Central memory CD4-positive, alpha-beta T cell (primary cell): Measurements from ENCODE around the gene R3HDM4.
"Not testable (repeated sequence)": the region's sequence is repeated elsewhere in the genome, so short reads cannot be mapped to it uniquely, and the experiment has no call there.

ENCODE experiments used
- DNase-seq: peaks from one replicate; pipeline ENCODE4 v3.0.0; 2022

Gene R3HDM4

DNA sequence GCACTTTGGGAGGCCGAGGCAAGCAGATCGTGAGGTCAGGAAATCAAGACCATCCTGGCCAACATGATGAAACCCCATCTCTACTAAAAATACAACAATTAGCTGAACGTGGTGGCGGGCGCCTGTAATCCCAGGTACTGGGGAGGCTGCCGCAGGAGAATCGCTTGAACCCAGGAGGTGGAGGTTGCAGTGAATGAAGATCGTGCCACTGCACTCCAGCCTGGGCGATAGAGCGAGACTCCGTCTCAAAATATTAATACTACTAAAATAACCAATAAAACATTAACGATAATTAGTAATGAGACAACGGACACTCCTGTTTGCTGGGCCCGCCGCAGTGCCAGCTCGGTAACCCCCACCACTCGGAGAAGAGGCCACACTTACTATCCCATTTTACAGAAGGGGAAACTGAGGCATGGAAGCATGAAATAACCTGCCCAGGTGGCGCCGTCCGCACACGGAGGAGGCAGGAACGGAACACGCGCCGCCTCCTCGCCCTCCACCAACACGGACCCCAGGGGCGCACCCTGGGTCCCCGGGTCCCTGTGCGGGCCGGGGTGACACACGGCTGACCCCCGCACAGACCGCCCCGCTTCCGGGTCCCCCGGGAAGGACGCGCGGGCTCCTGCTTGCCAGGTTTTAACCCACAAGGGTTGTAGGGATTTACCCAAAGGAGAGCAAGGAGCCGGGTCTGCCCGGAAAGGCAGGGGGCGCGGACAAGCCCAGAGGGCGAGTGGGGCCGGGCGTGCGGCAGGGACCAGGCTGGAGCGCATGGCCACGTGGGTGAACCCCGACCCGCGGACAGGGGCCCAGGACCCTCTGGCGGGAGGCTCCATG is 1.6 kb downstream of the R3HDM4 start:
- DNase-seq = no peak

DNA sequence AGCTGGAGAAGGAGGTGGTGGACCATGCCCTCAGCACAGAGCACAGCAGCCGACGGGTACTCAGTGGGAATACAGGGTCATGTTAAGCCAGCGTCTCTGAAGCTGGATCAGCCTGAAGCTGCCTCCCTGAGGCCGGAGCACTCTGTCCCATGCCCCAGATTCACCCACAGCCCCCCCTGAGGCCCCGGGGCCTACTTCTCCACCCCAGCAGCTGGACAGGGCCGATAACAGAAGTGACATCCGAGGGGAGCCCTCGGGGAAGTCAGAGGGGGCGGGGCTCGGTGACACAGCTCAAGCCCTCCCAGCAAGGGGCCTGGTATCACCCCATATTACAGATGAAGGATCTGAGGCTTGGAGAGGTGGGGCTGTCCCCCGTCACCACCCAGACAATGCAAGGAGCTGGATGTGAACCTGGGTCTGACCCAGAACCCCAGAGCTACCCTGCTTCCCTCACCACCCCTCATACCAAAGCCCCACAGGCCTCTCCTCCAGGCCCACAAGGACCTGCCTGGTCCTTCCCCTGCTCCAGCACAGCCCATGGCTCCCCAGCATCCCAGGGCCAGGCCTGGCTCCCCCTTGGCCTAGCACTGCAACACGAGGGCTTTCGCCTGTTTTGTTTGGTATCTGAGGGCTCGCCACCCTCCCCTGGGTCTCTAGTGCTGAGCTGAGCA is 5.7 kb downstream of the R3HDM4 start:
- no peak for DNase-seq

DNA sequence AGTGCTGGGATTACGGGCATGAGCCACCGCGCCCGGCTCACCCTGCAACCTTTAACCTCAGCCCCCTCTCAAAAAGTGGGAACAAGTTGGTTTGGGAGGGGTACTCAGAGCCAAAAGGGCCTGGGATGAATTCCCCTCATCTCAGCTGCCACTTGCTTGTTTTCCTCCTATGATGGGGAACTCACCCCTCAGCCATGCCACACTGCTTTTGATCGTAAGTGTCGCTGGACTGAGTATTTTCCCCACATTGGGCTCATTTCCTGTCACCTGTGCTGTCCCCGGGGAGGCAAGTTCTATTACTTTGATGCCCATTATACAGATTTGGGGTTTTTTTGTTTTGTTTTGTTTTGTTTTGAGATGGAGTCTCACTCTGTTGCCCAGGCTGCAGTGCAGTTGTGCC is 6.5 kb downstream of the R3HDM4 start:
- peak; percentile 42 for DNase-seq

DNA sequence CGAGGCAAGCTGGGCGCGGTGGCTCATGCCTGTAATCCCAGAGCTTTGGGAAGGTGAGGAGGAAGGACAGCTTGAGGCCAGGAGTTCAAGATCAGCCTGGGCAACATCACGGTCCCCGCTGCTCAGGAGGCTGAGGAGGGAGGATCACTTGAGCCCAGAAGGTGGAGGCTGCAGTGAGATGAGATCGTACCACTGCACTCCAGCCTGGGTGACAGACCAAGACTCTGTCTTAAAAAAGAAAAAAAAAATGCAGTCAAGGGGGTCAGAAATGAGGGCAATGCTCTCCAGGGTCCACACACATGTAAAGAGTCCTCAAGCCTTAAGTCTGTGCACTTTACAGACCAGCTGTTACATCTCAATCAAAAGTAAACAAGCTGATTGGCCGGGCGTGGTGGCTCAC is 8.5 kb downstream of the R3HDM4 start:
- no peak for DNase-seq

DNA sequence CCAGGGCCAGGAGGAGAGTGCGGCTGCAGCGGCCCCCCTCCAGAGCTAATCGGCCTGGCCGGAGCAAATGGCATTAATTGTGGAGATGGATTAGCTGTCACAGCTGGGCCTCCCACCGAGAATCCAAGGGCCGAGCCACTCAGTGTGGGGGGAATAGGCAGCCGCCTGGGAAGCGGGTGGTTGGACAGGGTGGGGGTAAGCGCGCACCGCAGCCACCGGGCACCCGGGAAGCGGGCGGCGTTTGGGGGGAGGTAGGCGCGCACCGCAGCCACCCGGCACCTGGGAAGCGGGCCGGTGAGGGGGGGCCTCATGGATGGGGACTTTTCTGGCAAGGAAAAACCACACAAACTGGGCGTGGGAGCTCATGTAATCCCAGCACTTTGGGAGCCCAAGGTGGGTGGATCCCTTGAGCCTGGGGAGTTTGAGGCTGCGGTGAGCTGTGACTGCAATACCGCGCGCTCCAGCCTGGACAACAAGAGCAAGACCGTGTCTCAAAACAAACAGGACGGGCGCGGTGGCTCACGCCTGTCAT is 9.7 kb downstream of the R3HDM4 start:
- no peak for DNase-seq

DNA sequence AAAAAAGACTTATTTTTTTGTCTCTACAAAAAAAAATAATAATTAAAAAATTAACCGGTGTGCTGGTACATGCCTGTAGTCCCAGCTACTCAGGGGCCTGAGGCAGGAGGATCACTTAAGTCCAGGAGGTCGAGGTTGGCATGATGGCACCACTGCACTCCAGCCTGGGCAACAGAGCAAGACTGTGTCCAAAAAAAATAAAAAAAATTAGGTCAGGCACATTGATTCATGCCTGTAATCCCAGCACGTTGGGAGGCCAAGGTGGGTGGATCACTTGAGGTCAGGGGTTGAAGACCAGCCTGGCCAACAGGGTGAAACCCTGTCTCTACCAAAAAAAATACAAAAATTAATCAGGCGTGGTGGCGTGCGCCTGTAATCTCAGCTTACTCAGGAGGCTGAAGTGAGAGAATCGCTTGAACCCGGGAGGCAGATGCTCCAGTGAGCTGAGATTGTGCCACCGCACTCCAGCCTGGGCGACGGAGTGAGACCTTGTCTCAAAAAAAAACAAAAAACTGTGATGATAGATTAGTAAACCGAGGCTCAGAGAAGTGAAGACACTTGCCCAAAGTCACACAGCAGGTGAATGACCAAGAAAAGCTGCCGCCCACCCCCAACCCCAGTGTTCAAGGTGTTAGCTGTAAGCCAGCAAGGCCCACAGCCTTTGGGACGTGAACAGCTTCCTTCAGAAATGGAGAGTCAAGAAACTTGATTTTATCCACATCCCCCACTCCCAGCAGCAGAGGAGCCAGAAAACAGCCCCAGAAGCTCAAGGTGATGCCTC is 10.4 kb downstream of the R3HDM4 start:
- DNase-seq = no peak

DNA sequence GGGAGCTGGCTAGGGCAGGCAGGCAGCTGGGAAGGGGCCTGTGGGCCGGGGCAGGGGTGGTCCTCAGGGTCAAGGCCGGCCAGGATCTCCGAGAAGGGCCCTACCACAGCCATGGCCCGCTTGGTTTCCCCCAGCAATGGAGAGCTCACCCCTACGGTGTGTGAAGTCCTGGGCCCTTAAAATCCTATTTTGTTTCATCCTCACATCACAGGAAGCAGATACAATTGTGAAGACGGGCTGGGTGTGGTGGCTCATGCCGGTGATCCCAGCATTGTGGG is 11.0 kb downstream of the R3HDM4 start:
- no peak for DNase-seq

DNA sequence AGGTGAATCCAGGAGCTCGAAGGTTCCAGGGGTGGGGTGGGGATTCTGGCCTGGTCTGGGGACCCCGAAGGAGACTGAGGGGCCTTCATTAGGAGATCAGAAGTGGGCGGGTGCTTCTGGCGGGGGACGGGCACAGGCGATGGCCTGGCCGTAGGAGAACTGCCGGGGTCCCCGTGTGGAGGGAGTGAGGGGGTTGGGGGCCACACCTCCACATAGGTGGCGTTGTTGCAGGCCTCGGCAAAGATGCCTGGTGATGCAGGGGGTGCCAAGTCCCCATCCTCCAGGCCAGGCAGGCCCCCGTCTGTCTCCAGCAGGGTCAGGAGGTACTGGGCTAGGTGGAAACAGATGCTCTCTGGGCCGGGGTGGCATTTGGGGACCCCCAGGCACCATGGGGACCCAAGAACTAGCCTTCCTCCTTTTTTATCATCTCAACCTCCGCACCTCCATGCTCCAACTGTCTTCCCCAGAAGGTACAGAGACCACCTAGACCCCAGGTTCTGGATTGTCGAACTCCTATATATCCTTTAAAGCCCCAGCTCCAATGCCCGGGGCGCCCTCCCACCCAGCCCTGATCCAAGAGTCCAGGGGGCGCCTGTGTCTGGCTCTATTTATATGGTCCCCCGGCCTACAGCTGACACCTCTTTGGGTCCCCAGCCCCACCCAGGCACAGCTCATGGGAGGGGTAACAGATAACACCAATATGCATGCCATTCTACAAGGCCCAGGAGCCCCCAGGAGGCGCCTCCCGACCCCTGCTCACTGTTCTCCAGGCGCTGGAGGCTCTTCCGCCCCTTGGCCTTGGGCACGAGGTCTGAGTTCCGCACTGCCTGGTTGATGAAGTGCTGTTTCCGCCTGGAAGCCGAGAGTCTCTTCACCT is 11.6 kb downstream of the R3HDM4 start:
- no peak for DNase-seq

DNA sequence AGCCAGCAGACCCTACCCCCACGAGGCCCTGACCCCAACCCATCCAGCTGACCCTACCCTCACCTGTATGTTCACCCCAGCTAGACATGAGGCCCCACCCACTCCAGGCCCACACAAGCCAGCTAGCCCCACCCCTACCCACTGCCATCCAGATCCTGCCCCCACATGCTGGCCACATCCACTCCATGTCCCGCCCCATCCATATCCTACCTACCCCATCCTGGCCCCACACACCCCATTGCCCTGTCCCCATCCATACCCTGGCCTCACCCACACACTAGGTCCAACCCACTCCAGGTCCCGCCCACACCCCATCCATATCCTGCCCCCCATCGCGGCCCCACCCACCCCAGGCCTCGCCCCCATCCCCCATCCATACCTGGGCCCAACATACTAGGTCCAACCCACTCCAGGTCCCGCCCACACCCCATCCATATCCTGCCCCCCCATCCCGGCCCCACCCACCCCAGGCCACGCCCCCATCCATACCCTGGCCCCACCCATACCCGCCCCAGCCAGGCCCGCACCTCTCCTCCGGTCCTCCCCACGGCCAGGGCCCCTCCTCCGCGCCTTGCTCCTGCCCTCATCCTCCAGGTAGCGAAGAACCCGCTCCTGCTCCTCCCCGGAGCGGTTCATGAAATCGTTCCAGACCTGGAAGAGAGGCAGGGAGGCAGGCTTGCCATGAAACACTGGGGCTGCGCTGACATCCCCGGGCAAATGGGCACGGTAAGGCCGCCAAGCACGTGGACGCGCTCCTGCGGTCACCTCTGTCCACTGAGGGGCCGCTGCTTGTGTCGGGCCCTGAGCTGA is 12.5 kb downstream of the R3HDM4 start:
- DNase-seq = no peak

DNA sequence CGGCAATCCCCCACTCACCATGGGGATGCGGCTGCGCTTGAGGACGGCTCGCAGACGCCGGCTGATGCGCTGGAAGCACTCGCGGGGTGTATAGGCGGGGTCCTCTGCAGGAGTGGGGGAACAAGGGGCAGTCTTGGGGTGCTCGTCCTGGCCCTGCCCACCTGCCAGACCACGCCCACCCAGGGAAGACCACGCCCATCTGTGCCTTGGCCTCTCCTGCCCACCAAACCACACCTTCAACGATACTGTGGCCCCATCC is 13.0 kb downstream of the R3HDM4 start:
- DNase-seq = no peak

DNA sequence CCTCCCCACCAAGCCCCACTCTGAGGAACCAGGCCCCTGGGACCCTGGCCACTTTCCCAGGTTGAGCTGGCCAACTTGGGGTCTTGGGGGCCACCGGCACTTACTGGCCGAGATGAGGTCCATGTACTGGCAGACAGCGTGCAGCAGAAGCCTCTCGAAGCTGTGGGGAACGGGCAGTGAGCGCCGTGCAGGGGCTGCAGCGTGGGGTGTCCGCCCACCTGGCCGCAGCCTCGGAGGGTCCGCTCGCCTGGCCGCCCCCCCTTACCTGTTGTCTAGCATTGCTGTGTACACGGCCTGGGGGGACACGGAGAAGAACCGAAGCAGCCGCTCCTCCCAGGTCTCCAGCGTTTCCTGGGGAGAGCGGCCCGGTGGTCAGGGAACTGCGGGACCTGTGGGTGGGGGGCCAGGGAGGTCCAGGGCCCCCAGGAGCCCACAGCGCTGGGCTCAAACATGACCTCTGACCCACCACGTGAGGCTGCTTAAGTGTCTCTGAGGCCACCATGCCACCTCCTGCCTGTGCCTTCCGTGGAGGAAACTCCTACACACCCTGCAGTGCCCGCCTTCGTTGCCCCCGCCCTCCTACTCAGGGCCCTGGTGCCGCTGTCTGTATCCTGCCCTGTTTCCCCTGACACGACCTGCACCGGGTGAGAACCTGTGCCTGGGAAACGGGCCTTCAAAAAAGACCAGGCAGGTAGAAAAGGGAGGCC is 13.5 kb downstream of the R3HDM4 start:
- DNase-seq = no peak

DNA sequence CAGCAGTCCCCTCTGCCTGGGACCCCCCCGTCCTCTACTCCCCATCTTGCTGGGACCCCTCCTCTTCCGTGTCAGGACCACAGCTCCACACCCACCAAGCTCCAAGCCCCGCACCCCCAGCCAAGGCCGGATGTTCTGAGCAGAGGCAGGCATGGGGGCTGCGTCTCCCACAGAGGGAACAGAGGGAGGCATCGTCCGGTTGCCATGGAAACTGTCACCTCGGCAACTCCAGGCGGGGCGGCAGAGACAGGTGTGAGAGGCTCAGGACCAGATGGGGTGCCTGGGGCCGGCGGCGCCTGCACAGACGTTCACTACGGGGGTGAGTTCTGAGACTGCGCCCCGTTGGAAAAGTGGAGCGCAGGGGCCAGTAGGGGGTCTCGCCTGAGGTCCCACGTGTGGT is 14.4 kb downstream of the R3HDM4 start:
- DNase-seq = no peak

DNA sequence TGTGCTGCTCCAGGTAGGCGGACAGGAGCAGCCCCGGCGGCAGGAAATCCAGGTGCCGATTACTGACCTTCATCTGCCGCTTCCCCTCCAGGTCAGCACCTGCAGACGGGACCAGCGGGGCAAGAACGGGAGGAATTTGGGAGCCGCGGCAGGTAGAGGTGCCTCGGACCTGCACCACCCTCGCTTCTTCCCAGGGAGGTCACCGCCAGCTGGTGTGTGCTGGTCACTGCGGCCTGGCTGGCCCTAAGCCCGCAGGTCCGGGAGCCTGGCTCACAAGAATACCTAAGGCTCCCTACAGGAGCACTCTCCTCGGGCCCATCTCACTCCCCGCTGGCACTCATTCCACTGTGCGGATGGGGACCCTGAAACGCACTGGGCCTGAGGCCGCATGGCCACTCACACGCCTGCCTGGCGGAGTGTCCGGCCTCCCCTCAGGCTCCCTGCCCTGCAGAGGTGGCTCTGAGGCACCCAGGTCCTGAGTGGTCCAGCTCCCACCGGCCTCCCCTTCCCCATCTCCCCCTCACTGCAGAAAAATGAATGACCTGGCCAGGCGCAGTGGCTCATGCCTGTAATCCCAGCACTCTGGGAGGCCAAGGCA is 15.5 kb downstream of the R3HDM4 start:
- DNase-seq = no peak

DNA sequence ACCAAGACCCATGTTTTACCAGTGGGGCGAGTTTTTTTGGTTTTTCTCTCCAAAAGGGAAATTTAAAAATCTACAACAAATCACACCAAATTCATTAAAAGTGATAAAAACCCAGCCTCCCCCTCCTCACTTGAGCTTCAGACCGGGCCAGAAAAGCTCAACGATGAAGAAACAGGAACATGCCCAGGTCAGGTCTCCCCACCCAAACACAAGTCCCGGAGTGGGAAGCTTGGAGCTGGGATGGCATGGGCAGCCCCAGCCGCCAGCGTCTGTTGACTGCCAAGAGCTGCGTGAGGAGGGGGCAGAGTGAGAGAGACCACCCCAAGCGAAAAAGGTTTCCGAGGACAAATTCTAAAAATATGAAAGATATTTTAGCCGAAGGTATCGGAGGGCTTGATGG is 16.0 kb downstream of the R3HDM4 start:
- no peak for DNase-seq

DNA sequence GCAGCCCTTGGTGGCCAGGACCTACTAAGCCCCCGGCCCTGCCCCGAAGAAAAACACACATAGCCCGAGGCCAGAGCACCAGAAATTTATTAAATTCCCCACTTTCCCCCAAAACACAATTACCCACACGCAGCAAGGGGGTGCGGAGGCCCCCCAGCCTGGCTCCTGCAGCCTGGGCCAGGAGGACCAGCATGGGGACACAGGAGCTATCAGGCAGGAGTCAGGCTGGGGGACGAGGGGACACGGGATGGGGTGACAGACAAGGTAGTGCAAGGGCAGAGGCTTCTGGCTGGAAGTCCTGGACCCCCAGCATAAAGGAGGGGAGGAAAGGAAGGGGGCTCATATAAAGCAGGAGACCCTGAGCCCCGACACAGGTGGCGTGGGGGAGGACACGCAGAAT is 16.6 kb downstream of the R3HDM4 start:
- DNase-seq = no peak

DNA sequence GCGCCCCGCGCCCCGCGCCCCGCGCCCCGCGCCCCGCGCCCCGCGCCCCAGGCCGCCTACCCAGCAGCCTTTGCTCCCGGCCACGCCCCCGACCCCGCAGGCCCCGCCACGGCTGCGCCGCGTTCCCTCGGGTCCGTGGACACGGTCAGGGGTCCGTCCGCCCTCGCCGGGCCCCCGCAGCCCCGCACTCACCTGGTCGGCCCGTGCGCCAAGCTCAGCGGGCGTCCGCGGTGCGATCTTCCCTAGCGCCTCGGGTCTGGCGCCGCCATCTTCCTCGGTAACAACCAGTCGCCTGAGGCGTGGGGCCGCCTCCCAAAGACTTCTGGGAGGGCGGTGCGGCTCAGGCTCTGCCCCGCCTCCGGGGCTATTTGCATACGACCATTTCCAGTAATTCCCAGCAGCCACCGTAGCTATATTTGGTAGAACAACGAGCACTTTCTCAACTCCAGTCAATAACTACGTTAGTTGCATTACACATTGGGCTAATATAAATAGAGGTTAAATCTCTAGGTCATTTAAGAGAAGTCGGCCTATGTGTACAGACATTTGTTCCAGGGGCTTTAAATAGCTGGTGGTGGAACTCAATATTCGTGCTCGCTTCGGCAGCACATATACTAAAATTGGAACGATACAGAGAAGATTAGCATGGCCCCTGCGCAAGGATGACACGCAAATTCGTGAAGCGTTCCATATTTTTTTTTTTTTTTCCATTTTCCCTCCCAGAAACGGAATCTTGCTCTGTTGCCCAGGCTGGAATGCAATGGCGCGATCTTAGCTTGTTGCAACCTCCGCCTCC is 19.9 kb downstream of the R3HDM4 start, which contains the start of the genes MED16 and RNU6-9:
TSS of gene MED16 (minus strand) at position 294 of the 796 bp plus-strand sequence. CDS start 2,056 bp downstream, outside the sequence.
TSS of gene RNU6-9 (plus strand) at position 591 of the 796 bp plus-strand sequence.
- peak; percentile 94 for DNase-seq

DNA sequence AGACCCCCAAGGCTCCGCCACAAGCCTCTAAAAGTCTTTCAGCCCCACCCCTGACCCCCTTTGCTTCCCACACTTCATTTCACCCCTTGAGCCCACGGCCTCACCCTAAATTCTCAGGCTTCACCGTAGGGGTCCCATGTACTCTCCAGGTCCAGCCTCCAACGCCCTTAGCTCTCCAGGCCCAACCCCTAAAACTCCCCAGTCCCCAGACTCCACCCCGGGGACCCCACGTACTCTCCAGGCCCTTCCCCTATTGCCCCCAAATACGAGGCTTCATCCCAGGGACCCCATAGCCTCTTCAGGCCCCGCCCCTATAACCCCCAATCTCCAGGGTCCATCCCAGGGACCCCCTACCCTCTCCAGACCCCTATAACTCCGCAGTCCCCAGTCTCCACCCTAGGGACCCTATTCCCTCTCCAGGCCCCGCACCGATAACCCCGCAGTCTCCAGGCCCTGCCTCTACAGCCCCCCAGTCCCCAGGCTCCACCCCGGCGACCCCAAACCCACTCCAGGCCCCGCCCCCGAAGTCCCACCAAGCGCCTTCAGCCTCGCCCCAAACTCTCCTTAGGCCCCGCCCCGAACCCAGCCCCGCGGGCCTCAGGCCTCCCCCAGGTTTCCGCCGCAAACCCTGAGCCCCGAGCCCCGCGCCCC is 20.7 kb downstream of the R3HDM4 start:
- no peak for DNase-seq

DNA sequence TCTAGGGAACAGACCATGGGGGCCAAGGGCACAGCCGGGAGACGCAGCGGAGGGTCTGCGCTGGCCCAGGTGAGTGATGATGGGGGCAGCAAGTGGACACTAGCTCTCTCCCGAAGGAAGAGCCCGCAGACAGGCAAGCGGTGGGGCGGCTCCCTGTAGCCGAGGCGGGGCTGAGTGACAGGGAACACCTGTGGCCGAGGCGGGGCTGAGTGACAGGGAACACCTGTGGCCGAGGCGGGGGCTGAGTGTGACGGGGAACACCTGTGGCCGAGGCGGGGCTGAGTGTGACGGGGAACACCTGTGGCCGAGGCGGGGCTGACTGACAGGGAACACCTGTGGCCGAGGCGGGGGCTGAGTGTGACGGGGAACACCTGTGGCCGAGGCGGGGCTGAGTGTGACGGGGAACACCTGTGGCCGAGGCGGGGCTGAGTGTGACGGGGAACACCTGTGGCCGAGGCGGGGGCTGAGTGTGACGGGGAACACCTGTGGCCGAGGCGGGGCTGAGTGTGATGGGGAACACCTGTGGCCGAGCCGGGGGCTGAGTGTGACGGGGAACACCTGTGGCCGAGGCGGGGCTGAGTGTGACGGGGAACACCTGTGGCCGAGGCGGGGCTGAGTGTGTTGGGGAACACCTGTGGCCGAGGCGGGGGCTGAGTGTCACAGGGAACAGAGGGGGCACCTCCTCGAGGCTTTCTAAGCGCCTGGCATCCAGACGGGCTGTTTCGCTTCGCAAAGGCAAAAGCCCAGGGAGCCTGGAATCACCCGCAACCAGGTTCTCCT is 21.4 kb downstream of the R3HDM4 start:
- not testable (repeated sequence) for DNase-seq
